COLO668 (cell line): Measurements from ENCODE around the gene NIM1K.
"Not testable (repeated sequence)": the region's sequence is repeated elsewhere in the genome, so short reads cannot be mapped to it uniquely, and the experiment has no call there.

Source experiments
- DNase-seq: peaks from one replicate; lab custom pipeline; 2025; ENCODE audit not compliant: unreplicated experiment; lab: John Stamatoyannopoulos, UW

The NIM1K gene

DNA sequence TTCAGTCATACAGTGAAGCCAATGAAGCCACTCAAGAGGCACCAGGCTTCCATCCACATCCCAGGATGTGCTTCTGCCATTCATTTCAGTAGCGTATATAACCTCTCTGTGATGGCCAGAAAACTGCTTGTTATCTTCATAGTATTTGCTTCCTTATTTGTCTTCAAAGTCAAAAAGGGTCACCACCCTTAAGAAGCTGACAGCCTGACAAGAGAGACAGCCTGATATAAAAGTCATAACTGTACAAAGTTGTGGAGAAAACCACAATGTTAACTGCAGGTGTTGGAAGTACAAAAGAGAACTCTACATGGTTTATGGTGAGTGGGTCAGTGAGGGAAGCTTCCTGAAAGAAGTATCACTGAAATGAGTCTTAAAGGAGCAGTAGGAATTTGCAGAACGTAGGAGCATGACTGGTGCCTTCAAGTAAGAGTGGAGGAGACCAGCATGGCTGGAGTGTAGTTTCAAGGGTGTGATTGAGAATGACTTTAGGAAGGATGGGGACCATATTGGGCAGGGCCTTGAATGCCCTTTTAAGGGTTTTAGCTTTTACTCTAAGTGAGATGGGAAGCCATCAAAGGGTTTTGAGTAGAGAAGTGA lies 33.7 kb downstream of the NIM1K start:
- DNase-seq = no peak

DNA sequence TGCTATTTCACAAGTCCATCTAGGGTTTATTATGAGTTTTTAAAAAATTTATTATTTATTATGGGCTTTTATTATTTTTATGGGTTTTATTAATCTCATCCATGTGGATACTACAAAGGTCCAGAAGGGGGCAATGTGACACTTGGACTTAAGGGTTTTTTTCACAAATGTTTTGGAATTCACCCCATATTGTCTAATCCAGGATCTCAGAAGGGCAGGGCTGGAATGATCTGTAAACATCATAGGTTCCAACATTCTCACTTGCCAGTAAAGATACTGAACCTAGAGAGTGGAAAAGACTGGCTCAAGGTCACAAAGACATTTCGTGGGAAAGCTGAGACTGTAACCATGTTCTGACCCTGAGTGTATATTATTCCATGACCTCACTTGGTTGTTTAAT lies 35.6 kb downstream of the NIM1K start:
- no peak for DNase-seq

DNA sequence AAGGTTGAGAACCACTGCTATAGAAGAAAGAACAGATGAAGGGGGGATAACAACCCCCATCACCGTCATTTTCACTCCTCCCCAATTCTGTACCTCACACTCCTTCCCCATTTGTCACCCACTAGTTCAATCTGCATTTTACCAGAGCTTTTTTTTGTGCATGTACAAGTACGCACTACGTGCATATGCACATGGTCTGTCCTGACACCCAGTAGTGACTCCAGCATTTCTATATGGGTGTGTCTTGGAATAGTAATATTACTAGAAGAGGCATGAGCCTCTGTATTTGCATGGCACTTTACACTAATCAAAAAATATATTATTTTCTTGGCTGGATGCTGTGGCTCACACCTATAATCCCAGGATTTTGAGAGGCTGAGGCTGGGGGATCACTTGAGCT lies 38.7 kb downstream of the NIM1K start:
- DNase-seq = no peak

DNA sequence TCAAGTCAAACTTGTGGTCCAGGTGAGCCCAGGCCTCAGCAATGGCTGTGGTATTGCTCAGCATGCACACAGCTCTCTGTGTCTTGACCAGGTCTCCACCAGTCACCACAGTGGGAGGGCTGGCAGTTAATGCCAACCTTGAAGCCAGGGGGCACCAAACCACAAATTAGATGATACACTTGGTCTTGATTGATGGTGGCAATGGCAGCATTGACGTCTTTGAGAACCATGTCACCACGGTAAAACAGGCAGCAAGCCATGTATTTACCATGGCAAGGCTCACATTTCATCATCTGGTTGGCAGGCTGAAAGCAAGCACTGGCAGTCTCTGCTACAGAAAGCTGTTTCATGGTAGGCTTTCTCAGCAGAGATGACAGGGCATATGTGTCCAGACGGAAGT lies 40.0 kb downstream of the NIM1K start:
- DNase-seq = peak; percentile 20

DNA sequence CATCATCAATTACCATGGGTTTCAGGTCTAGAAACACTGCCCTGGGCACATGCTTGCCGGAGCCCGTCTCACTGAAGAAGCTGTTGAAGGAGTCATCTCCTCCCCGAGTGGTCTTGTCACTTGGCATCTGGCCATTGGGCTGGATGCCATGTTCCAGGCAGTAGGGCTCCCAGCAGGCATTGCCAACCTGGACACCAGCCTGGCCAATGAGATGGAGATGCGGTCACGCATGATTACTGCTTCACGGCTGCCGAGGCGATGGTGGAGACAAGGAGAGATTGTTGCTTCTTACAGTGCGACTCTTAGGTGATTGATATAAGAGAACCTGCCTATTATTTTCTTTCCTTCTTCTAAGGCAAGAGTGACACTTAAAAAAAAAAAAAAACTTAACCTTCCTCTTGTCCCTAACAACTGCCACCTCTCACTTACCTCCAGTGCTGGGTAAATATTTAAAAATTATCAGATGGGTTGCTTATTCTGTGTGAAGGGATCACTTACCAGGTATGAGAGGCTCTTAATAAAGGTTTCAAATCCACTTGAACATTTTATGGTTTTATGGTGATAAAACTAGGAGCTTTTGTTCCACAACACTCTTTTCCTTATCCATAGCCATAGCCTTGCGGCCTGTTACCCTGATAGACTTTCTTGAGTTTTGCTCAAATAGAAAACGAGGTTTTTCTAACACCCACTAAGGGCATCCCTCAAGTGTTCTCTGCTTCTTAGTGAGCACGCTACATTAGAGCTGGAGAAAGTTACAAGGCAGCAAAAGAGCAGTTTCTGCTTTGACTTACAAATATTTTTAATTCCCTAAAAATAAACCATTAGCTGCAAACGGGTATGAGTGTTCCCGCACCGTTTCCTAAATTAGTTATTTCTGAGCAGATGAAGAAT lies 41.2 kb downstream of the NIM1K start:
- no peak for DNase-seq

DNA sequence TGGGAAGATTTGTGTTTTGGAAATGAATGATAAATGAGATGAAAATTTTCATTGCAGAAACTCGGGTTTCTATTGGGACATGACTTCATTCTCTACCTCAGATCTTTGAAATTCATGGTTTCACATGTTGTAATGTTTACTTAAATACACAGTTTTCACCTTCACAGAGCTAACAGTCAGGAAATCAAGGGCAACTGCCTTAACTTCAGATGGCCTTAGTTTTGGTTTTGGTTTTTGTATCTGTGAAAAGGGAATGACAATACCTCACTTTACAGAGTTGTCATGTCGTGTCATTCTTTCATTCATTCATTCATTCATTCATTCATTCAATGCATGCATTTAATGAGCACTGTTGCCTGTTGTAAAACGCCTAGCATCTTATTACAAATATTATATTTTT lies 41.9 kb downstream of the NIM1K start:
- DNase-seq = no peak

DNA sequence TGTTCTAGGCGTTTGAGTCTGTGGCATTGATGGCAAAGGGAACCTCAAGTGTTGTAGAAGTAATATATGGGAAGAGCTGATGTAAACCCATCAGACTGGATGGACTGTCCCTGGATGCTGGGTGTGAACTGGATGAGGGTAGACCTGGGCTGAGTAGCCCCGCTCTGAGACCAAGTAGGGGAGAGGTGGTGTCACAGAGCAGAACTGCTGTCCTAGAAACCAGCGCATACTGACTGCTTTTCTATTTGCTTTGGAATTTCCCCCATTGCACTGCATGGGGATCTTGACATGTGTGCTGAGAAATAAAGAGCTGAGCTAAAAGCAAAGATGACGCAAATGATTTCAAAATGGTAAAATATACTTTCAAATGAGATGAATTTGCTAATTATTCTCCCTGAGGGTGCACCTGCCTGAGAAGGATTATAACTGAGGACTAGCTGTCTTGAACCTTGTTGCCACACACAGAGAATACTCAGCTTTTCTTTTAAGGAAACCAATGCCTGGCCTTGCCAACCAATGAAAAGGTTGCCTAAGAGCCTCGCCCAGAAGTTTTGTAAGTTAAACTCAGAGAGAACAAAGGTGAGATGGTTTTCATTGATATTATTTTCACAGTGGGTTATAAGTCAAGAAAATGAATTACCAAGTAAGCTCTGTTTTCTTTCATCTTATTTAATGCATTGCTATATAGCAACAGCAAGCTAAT lies 44.8 kb downstream of the NIM1K start:
- no peak for DNase-seq

DNA sequence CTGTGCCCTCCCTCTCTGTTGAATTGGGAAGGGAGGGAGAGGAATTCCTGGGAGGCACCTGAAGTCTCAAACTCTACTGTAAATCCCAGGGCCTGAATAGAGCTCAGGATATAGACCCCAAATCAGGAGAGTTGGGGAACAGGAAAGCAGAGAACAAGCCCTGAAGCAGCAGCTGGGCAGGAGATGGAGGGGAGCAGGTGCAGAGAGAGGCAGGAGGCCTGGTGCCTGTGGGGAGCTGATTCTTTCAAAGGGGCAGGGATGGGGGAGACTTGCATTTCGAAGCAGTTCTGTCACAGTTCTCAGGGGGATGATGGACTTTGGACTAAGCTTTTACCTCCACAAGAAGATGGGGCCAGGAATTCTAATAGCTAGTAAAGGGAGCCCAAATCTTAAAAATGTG lies 50.2 kb downstream of the NIM1K start:
- DNase-seq = no peak

DNA sequence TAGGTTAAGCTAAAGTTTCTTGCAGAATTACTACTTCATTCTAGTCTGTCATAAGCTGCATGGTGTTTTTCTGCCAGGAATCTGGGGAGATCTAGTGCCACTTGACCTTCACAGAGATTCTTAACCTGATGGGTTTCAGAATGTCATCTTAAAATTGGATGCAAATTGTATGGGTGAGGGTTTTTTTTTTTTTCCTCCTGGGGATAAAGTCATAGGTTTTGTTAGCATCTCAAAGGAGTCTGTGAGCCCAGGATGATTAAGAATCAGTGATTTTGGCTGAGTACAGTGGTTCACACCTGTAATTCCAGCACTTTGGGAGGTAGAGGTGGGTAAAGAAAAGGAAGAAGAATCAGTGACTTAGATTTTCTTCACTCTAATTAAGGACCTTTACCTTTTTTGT lies 51.2 kb downstream of the NIM1K start:
- DNase-seq = no peak

DNA sequence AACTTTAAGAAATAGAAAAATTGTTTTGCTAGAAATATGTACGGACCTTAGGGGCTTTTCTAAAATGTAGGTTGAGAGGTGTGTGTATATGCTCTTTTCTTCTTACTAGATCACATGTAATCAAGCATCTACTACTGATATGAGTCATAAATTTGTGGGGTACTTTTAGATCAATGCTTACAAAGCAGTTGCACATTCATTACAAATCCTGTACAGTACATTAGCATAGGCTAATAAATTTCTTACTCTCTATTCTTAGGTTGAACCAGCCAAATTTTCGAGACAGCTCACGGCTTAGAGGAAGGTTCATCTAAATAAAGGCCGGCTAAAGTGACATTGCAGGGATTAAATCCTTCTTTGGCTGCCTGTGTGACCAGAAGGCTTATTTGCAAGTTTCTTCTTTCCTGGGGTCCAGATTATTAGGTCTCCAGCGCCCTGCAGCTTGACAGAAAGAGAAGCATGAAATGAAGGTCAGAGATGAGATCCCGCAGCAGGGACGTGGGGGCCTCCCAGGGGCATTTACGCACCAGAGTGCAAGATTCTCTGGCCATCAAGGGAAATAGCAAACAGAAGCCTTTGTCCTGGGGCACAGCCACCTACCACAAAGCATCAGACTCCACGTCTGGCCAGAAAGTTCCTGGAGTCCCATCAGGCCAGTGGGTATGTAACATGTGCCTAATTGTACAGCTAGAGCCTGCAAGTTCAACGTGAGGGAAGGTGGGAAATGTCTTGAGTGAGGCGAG lies 53.0 kb downstream of the NIM1K start:
- no peak for DNase-seq

DNA sequence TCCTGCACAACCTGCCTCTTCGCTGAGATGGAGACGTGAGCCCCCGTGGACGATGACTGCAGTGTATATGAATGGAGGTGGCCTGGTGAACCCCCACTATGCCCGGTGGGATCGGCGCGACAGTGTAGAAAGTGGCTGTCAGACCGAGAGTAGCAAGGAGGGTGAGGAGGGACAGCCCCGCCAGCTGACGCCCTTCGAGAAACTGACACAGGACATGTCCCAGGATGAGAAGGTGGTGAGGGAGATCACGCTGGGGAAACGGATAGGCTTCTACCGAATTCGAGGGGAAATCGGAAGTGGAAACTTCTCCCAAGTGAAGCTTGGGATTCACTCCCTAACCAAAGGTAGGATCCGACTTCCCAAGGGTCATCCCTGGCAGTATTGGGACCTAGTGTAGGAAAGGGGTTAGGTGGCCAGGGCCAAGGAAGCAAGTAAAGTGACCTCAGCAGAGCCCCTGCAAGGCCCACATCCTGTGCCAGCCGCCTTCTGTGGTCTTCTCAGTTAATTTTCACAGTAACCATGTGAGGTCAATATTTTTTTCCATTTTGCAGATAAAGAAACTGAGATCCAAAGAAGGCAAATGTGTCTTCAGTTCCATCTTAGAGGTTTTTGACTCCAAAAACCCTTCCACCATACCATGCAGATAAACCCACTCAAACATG lies 53.8 kb downstream of the NIM1K start:
- no peak for DNase-seq

DNA sequence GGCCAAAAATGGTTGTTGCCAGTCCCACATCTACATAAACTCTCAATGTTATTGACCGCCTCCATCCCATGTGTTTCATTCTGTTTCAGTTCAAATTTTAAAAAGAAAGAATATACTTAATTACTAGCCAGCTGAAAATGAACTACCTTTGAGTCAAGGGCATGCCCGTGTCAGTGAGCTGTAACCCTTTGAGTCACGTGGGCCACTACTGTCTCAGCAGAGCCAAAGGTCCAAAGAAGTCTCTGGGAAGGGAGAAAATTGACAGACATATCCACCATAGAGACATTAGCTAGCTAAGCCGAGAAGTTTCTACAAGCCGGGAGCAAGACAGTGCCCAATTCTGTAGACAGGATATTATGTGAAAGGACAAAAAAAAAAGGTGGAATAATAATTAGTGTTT lies 59.7 kb downstream of the NIM1K start:
- DNase-seq = no peak

DNA sequence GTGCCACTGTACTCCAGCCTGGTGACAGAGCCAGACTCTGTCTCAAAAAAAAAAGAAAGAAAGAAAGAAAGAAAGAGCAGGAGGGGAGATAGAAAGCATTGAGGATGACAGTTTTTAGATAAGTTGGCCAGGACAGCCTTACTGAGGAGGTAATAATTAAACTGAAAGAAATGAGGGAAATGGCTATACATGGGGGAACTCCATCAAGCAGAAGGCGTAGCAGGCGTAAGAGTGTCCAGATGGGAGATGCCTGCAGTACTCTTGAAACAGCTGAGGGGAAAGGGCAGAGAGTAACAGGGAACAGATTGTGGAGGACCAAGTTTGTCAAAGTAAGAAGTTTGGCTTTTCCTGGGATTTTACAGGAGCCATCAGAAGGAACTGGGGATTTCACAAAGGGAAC lies 63.7 kb downstream of the NIM1K start:
- DNase-seq = no peak

DNA sequence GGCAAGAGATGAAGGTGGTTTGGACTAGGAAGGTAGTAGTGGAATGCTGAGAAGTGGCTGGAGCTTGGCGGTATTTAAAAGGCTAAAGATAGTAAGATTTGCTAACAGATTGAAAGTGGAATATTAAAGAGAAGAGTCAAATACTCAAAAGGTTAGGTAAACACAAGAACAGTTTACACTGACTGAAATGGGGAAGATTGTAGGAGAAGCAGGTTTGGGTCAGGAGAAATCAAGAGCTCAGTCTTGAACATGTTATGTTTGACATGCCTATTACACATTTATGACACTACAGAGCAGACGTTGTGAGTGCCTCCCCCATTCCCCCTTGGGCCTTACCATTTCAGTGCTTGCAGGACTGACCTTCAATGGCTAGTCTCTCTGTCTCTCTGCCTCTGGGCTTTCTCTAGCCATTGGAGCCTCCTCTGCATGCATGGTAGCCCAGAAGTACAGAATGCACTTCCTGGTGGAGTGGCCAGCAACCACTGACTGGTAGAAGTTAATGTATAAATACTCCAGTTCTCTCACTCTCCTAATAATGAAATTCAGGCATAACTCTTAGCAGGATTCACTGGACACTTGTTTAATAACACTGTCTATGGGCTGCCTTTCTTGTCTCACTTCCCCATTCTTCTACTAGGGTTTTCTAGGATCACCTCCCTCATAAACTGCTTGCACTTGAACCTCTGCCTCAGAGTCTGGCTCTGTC lies 64.4 kb downstream of the NIM1K start:
- DNase-seq = no peak

DNA sequence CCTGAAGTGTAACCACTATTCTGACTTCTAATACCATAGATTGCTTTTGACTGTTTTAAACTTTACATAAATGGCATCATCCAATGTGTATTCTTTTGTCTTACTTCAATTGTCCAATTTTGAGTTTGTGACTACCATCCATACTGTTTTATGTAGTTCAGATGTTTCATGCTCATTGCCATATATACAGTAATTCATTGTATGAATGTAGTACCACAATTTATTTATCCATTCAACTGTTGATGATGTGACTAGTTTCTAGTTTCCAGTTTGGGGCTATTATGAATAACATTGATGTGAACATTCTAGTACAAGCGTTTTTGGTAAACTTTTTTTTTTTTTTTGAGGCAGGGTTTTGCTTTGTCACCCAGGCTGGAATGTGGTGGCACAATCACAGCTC lies 66.1 kb downstream of the NIM1K start:
- DNase-seq = no peak

DNA sequence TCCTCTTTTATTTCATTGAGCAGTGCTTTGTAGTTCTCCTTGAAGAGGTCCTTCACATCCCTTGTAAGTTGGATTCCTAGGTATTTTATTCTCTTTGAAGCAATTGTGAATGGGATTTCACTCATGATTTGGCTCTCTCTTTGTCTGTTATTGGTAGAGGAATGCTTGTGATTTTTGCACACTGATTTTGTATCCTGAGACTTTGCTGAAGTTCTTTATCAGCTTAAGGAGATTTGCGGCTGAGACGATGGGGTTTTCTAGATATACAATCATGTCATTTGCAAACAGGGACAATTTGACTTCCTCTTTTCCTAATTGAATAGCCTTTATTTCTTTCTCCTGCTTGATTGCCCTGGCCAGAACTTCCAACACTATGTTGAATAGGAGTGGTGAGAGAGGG lies 70.2 kb downstream of the NIM1K start:
- not testable (repeated sequence) for DNase-seq

DNA sequence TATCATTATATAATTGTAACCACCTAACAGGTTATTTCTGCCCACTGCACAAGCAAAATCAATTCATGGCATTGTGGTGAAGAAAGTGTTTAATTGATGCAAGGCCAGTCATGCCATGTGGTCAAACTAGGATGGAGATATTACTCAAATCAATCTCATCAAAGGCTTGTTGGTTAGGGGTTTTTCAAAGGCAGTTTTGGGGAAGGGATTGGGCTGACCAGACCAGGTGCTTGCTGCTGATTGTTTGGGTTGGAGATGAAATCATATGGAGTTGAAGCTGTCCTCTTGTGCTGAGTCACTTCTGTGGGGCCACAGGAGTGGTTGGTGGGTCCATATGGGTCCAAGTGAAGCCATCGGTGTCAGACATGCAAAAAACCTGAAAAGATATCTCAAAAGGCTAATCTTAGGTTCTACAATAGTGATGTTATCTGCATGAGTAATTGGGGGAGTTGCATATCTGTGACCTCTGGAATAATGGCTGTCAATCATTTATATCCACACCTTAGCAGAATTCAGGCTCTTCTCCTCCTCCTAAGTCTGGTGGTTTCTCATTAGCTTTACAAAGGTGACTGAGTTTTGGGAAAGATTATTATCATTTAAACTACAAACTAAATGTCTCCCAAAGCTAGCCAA lies 76.3 kb downstream of the NIM1K start:
- DNase-seq = no peak

DNA sequence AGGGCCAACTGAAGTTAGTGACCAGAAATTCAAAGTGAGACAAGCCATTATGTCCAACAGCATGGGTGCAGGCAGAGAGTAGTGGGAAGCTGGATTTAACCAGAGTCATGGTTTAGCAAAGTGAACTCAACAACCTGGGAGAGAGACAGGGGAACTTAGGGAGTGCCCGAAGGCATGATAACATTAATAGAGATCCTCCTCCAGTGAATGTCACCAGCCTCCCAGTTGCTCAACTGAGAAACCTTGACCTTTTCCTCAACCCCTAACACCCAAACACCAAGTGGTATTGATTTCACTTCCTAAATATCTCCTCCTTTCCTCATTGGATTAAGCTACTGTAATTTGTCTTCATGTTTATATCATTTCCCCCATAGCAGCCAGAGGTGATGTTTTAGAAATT lies 78.6 kb downstream of the NIM1K start:
- DNase-seq = no peak

DNA sequence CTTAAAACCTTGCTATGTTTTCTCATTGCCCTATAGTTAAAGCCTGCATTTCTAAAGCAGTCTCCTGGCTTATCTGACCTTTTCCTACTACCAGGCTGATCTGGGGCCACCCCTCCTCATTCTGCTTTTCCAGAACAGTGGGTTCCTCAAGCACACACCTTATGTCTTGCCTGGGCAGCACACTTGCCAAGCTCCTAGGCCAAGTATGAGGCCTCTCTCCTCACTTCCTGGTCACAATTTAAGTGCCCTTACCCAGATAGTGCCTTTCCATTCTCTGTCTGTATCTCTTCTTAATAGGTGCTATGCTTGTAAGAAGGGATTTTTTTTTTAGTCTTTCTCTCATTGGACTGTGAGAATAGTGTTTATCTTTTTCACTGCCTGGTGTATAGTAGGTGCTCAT lies 81.5 kb downstream of the NIM1K start:
- no peak for DNase-seq
